GM23338 (cell line): ENCODE results near the gene FRMD1. TPM values are rescaled to one million over a fixed set of nuclear protein-coding genes. Genes with fewer than 3 reads are reported as not detected.

Experiments
- ATAC-seq: fragments of 200-7000 bp; cut with Tn5 transposase; 3 replicates; pipeline ENCODE4 v1.9.1; 2020
- DNase-seq: peaks from one replicate; pipeline ENCODE4 v3.0.0-alpha.2; 2015; ENCODE audit warnings: low spot score
- H2AFZ ChIP-seq: fragments of 200-600 bp; sonication (generic); 2 replicates; pipeline ENCODE4 v1.8.0; 2016; ENCODE audit warnings: antibody characterized with exemption, mild to moderate bottlenecking, moderate library complexity
- H3F3A ChIP-seq: fragments of 200-600 bp; sonication (generic); replicated peaks from 2 replicates; pipeline ENCODE4 v1.8.0; 2017; ENCODE audit warnings: antibody characterized with exemption, mixed run types, low read depth
- H3K27ac ChIP-seq: fragments of 200-600 bp; sonication (generic); 2 replicates; pipeline ENCODE4 v1.6.1; 2016; ENCODE audit warnings: low read depth
- H3K27me3 ChIP-seq: fragments of 200-600 bp; sonication (generic); 2 replicates; pipeline ENCODE4 v1.8.0; 2016; ENCODE audit warnings: mild to moderate bottlenecking, mixed run types, moderate library complexity; ENCODE audit not compliant: insufficient read depth
- H3K36me3 ChIP-seq: fragments of 200-600 bp; sonication (generic); 2 replicates; pipeline ENCODE4 v1.8.0; 2016; ENCODE audit warnings: mild to moderate bottlenecking; ENCODE audit not compliant: insufficient read depth
- H3K4me1 ChIP-seq: fragments of 200-600 bp; sonication (generic); 2 replicates; pipeline ENCODE4 v1.8.0; 2016; ENCODE audit warnings: mild to moderate bottlenecking, moderate library complexity; ENCODE audit not compliant: insufficient read depth
- H3K4me2 ChIP-seq: fragments of 200-600 bp; sonication (generic); 2 replicates; pipeline ENCODE4 v1.7.1; 2017; ENCODE audit warnings: mixed run types
- H3K4me3 ChIP-seq: fragments of 200-600 bp; sonication (generic); 2 replicates; pipeline ENCODE4 v1.6.1; 2016; ENCODE audit warnings: mixed run types
- H3K79me2 ChIP-seq: fragments of 200-600 bp; sonication (generic); replicated peaks from 2 replicates; pipeline ENCODE4 v1.8.0; 2017; ENCODE audit warnings: mild to moderate bottlenecking; ENCODE audit not compliant: insufficient read depth
- H3K9me2 ChIP-seq: fragments of 200-600 bp; sonication (generic); 2 replicates; pipeline ENCODE4 v1.8.0; 2017; ENCODE audit not compliant: insufficient read depth
- H4K20me1 ChIP-seq: fragments of 200-600 bp; sonication (generic); replicated peaks from 2 replicates; pipeline ENCODE4 v1.8.0; 2017; ENCODE audit warnings: mild to moderate bottlenecking; ENCODE audit not compliant: insufficient read depth
- H3K27ac Mint-ChIP-seq: 2 replicates; pipeline ENCODE4 v1.8.0; 2020; ENCODE audit warnings: inconsistent platforms, mild to moderate bottlenecking, moderate library complexity, mixed read lengths
- H3K27me3 Mint-ChIP-seq: 3 replicates; pipeline ENCODE4 v1.8.0; 2022; ENCODE audit warnings: low read depth, mild to moderate bottlenecking, moderate library complexity, mixed read lengths, inconsistent platforms; ENCODE audit not compliant: insufficient read depth, poor library complexity
- H3K36me3 Mint-ChIP-seq: 3 replicates; pipeline ENCODE4 v1.8.0; 2021; ENCODE audit warnings: low read depth, mild to moderate bottlenecking, inconsistent platforms, moderate library complexity, mixed read lengths
- H3K4me1 Mint-ChIP-seq: 3 replicates; pipeline ENCODE4 v1.8.0; 2020; ENCODE audit warnings: mild to moderate bottlenecking, inconsistent platforms, mixed read lengths
- H3K4me3 Mint-ChIP-seq: 3 replicates; pipeline ENCODE4 v1.8.0; 2021; ENCODE audit warnings: moderate library complexity, mild to moderate bottlenecking, inconsistent platforms, mixed read lengths
- H3K9me3 Mint-ChIP-seq: 3 replicates; pipeline ENCODE4 v1.8.0; 2020; ENCODE audit warnings: moderate library complexity, mild to moderate bottlenecking, inconsistent platforms, mixed read lengths
- CREB1 ChIP-seq: fragments of 250-450 bp; sonication (Bioruptor Pico); IDR thresholded peaks from 2 replicates; pipeline ENCODE4 v1.5.0; 2020; ENCODE audit warnings: low read depth, mild to moderate bottlenecking, moderate library complexity
- EZH2 ChIP-seq: fragments of 200-600 bp; sonication (generic); IDR thresholded peaks from one replicate; pipeline ENCODE4 v1.8.0; 2017; ENCODE audit warnings: antibody characterized with exemption, mild to moderate bottlenecking, low read depth; ENCODE audit not compliant: unreplicated experiment
- JUNB ChIP-seq: IDR thresholded peaks from one replicate; pipeline ENCODE4 v1.6.1; 2016; ENCODE audit warnings: antibody characterized with exemption; ENCODE audit not compliant: unreplicated experiment
- NANOG ChIP-seq: IDR thresholded peaks from 2 replicates; pipeline ENCODE4 v1.6.1; 2016; ENCODE audit warnings: antibody characterized with exemption, borderline replicate concordance
- POLR2AphosphoS5 ChIP-seq: IDR thresholded peaks from 2 replicates; pipeline ENCODE4 v1.6.1; 2016; ENCODE audit warnings: antibody characterized with exemption, low read depth
- STAT1 ChIP-seq: IDR thresholded peaks from one replicate; pipeline ENCODE4 v1.6.1; 2016; ENCODE audit warnings: antibody characterized with exemption; ENCODE audit not compliant: unreplicated experiment
- ZNF114 ChIP-seq: fragments of 250-450 bp; sonication (Bioruptor Pico); IDR thresholded peaks from 2 replicates; pipeline ENCODE4 v1.5.0; 2020; ENCODE audit warnings: mild to moderate bottlenecking, moderate library complexity
- ZNF331 ChIP-seq: fragments of 250-450 bp; sonication (Bioruptor Pico); IDR thresholded peaks from 2 replicates; pipeline ENCODE4 v1.5.0; 2020; ENCODE audit warnings: low read depth, mild to moderate bottlenecking, moderate library complexity
- polyA plus RNA-seq: library from polyadenylated mRNA; unstranded; fragments of >200 nt; fragmentation: Nextera tagmentation; extraction: Ambion mirVana; gene quantifications from 2 replicates; pipeline ENCODE4 v1.2.1, GENCODE V29; 2016
- total RNA-seq: library from RNA; depleted of rRNA; stranded (reverse); fragments of >200 nt; shearing (Covaris generic); gene quantifications from 2 replicates; pipeline ENCODE4 v1.2.3, GENCODE V29; 2014
- TF ChIP-seq, protein P1 (sequence below): IDR thresholded peaks from 2 replicates; pipeline ENCODE4 v1.6.1; 2016; ENCODE audit warnings: antibody characterized with exemption
- TF ChIP-seq, protein P2 (sequence below): fragments of 250-450 bp; sonication (Bioruptor Pico); IDR thresholded peaks from 2 replicates; pipeline ENCODE4 v1.5.0; 2020; ENCODE audit warnings: mild to moderate bottlenecking, moderate library complexity
- TF ChIP-seq, protein P3 (sequence below), 2 experiments: fragments of 200-600 bp in 1 of 2; sonication (generic) in 1 of 2; conservative IDR thresholded peaks; 2 replicates each; pipeline versions ENCODE4 v1.5.1 to v1.6.1; 2016 to 2017; ENCODE audit warnings: antibody characterized with exemption in 2 of 2, low read depth in 2 of 2, mild to moderate bottlenecking in 2 of 2, moderate library complexity in 1 of 2

The FRMD1 gene
- total and polyA plus RNA-seq, 2 experiments from 2014 or later, result 1.0 to 2.0 TPM

DNA sequence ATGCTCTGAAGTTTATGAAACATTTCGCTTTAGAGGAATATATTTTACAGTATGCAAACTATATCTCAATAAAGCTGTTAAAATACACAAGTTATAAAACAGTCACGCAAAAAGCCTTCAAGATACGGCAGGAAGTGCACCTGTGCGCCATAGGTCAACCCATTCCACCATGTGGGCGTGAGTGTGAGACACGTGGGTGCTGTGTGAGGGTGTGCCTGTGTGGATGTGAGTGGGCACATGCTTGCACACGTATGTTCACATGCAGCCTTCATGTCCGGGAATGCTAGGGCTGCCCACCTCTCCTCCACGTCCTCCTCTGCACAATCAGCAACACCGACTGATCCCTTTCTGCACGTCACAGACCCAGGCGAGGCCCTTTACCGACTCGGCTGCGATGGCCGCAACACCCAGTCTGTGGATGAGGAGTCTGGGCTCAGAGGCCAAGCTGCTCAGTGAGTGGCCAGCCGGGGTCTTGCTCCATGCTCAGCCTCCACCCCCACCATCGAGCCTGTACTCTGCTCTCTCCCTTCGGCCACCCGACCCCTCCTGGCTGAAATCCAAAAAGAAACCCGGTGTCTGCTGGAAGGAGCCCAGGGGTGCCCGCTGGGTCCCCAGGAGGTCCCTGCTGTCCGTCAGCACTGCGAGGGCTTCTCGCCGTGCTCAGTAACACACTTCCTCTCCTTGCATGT, 3.0 kb upstream of the FRMD1 start:
- ATAC-seq, result no peak
- peaks cover 14% of the 10 kb centered on the region for H3K4me1 Mint-ChIP-seq
- H3K9me2 ChIP-seq, result no peaks in the 10 kb centered on the region

More for the DNA sequence above, 3.0 kb upstream of the FRMD1 start:
- H3K27me3 ChIP-seq, result no peaks in the 10 kb centered on the region
- no peaks in the 10 kb centered on the region for H3K36me3 ChIP-seq
- H3K4me2 ChIP-seq, result no peak overlapping the region
- H3K27ac Mint-ChIP-seq, result no peak overlapping the region
- no peaks in the 10 kb centered on the region for H4K20me1 ChIP-seq
- H3K79me2 ChIP-seq, result no peaks in the 10 kb centered on the region
- H3K4me1 ChIP-seq, result no peaks in the 10 kb centered on the region
- DNase-seq, result no peak
- H2AFZ ChIP-seq, result no peak overlapping the region
- no peaks in the 10 kb centered on the region for H3K36me3 Mint-ChIP-seq
- no peaks in the 10 kb centered on the region for H3K9me3 Mint-ChIP-seq
- H3F3A ChIP-seq, result no peaks in the 10 kb centered on the region
- H3K4me3 Mint-ChIP-seq, result no peak overlapping the region
- H3K27me3 Mint-ChIP-seq, result peaks cover 16% of the 10 kb centered on the region
- no peak overlapping the region for H3K27ac ChIP-seq
- TF ChIP-seq, protein P1, sequence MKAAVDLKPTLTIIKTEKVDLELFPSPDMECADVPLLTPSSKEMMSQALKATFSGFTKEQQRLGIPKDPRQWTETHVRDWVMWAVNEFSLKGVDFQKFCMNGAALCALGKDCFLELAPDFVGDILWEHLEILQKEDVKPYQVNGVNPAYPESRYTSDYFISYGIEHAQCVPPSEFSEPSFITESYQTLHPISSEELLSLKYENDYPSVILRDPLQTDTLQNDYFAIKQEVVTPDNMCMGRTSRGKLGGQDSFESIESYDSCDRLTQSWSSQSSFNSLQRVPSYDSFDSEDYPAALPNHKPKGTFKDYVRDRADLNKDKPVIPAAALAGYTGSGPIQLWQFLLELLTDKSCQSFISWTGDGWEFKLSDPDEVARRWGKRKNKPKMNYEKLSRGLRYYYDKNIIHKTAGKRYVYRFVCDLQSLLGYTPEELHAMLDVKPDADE, result no peak
- TF ChIP-seq EZH2 (no peak), JUNB (no peak), ZNF331 (CRISPR knock-in tag) (no peak), STAT1 (no peak), ZNF114 (CRISPR knock-in tag) (no peak), POLR2AphosphoS5 (no peak), CREB1 (CRISPR knock-in tag) (no peak), NANOG (no peak)
- TF ChIP-seq, protein P2, sequence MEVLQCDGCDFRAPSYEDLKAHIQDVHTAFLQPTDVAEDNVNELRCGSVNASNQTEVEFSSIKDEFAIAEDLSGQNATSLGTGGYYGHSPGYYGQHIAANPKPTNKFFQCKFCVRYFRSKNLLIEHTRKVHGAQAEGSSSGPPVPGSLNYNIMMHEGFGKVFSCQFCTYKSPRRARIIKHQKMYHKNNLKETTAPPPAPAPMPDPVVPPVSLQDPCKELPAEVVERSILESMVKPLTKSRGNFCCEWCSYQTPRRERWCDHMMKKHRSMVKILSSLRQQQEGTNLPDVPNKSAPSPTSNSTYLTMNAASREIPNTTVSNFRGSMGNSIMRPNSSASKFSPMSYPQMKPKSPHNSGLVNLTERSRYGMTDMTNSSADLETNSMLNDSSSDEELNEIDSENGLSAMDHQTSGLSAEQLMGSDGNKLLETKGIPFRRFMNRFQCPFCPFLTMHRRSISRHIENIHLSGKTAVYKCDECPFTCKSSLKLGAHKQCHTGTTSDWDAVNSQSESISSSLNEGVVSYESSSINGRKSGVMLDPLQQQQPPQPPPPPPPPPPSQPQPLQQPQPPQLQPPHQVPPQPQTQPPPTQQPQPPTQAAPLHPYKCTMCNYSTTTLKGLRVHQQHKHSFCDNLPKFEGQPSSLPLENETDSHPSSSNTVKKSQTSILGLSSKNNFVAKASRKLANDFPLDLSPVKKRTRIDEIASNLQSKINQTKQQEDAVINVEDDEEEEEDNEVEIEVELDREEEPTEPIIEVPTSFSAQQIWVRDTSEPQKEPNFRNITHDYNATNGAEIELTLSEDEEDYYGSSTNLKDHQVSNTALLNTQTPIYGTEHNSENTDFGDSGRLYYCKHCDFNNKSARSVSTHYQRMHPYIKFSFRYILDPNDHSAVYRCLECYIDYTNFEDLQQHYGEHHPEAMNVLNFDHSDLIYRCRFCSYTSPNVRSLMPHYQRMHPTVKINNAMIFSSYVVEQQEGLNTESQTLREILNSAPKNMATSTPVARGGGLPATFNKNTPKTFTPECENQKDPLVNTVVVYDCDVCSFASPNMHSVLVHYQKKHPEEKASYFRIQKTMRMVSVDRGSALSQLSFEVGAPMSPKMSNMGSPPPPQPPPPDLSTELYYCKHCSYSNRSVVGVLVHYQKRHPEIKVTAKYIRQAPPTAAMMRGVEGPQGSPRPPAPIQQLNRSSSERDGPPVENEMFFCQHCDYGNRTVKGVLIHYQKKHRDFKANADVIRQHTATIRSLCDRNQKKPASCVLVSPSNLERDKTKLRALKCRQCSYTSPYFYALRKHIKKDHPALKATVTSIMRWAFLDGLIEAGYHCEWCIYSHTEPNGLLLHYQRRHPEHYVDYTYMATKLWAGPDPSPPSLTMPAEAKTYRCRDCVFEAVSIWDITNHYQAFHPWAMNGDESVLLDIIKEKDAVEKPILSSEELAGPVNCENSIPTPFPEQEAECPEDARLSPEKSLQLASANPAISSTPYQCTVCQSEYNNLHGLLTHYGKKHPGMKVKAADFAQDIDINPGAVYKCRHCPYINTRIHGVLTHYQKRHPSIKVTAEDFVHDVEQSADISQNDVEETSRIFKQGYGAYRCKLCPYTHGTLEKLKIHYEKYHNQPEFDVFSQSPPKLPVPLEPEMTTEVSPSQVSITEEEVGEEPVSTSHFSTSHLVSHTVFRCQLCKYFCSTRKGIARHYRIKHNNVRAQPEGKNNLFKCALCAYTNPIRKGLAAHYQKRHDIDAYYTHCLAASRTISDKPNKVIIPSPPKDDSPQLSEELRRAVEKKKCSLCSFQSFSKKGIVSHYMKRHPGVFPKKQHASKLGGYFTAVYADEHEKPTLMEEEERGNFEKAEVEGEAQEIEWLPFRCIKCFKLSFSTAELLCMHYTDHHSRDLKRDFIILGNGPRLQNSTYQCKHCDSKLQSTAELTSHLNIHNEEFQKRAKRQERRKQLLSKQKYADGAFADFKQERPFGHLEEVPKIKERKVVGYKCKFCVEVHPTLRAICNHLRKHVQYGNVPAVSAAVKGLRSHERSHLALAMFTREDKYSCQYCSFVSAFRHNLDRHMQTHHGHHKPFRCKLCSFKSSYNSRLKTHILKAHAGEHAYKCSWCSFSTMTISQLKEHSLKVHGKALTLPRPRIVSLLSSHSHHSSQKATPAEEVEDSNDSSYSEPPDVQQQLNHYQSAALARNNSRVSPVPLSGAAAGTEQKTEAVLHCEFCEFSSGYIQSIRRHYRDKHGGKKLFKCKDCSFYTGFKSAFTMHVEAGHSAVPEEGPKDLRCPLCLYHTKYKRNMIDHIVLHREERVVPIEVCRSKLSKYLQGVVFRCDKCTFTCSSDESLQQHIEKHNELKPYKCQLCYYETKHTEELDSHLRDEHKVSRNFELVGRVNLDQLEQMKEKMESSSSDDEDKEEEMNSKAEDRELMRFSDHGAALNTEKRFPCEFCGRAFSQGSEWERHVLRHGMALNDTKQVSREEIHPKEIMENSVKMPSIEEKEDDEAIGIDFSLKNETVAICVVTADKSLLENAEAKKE, result no peak
- TF ChIP-seq, protein P3, sequence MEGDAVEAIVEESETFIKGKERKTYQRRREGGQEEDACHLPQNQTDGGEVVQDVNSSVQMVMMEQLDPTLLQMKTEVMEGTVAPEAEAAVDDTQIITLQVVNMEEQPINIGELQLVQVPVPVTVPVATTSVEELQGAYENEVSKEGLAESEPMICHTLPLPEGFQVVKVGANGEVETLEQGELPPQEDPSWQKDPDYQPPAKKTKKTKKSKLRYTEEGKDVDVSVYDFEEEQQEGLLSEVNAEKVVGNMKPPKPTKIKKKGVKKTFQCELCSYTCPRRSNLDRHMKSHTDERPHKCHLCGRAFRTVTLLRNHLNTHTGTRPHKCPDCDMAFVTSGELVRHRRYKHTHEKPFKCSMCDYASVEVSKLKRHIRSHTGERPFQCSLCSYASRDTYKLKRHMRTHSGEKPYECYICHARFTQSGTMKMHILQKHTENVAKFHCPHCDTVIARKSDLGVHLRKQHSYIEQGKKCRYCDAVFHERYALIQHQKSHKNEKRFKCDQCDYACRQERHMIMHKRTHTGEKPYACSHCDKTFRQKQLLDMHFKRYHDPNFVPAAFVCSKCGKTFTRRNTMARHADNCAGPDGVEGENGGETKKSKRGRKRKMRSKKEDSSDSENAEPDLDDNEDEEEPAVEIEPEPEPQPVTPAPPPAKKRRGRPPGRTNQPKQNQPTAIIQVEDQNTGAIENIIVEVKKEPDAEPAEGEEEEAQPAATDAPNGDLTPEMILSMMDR (conservative IDR thresholded peaks at IDR 0.05; ENCODE audit: low read depth in 2 of 2), result no peak
- no peak overlapping the region for H3K4me3 ChIP-seq
